Hepatocyte (in vitro differentiated cells): Measurements from ENCODE around the gene FLOT1. TPM values are rescaled to one million over a fixed set of nuclear protein-coding genes. Genes with fewer than 3 reads are reported as not detected.

ENCODE experiments used
- DNase-seq: peaks from one replicate; pipeline ENCODE4 v3.0.0-alpha.2; 2016; ENCODE audit warnings: low spot score
- H2AFZ ChIP-seq: fragments of 200-600 bp; sonication (generic); 2 replicates; pipeline ENCODE4 v1.6.0; 2016; ENCODE audit warnings: antibody characterized with exemption, mild to moderate bottlenecking
- H3K27ac ChIP-seq: fragments of 200-600 bp; sonication (generic); 2 replicates; pipeline ENCODE4 v1.5.1; 2016; ENCODE audit warnings: mild to moderate bottlenecking
- H3K27me3 ChIP-seq: fragments of 200-600 bp; sonication (generic); 2 replicates; pipeline ENCODE4 v1.6.1; 2016
- H3K36me3 ChIP-seq: fragments of 200-600 bp; sonication (generic); replicated peaks from 2 replicates; pipeline ENCODE4 v1.5.1; 2016; ENCODE audit warnings: low read depth; ENCODE audit not compliant: insufficient read depth
- H3K4me1 ChIP-seq: fragments of 200-600 bp; sonication (generic); 2 replicates; pipeline ENCODE4 v1.5.1; 2016; ENCODE audit warnings: mild to moderate bottlenecking, moderate library complexity; ENCODE audit not compliant: insufficient read depth
- H3K4me2 ChIP-seq: fragments of 200-600 bp; sonication (generic); 2 replicates; pipeline ENCODE4 v1.6.0; 2016
- H3K4me3 ChIP-seq: fragments of 200-600 bp; sonication (generic); 2 replicates; pipeline ENCODE4 v1.5.1; 2016; ENCODE audit warnings: mild to moderate bottlenecking
- H3K79me2 ChIP-seq: fragments of 200-600 bp; sonication (generic); 2 replicates; pipeline ENCODE4 v1.6.0; 2017; ENCODE audit warnings: mild to moderate bottlenecking
- H3K9me2 ChIP-seq: fragments of 200-600 bp; sonication (generic); replicated peaks from 2 replicates; pipeline ENCODE4 v1.6.0; 2017; ENCODE audit warnings: mild to moderate bottlenecking; ENCODE audit not compliant: insufficient read depth
- H3K9me3 ChIP-seq: fragments of 200-600 bp; sonication (generic); 2 replicates; pipeline ENCODE4 v1.5.1; 2016; ENCODE audit warnings: low read depth, mild to moderate bottlenecking
- H4K20me1 ChIP-seq: fragments of 200-600 bp; sonication (generic); 2 replicates; pipeline ENCODE4 v1.6.0; 2016; ENCODE audit warnings: mild to moderate bottlenecking; ENCODE audit not compliant: insufficient read depth, poor library complexity, severe bottlenecking
- EZH2 ChIP-seq: fragments of 200-600 bp; sonication (generic); IDR thresholded peaks from 2 replicates; pipeline ENCODE4 v1.6.1; 2016; ENCODE audit warnings: antibody characterized with exemption, mild to moderate bottlenecking, borderline replicate concordance
- EZH2phosphoT487 ChIP-seq: fragments of 200-600 bp; sonication (generic); IDR thresholded peaks from one replicate; pipeline ENCODE4 v1.6.1; 2018; ENCODE audit warnings: antibody characterized with exemption, mild to moderate bottlenecking, low read depth, moderate library complexity; ENCODE audit not compliant: unreplicated experiment, severe bottlenecking
- WGBS: methylation state at CpG from one replicate; pipeline ENCODE4 v1.1.6; 2016; ENCODE audit warnings: low lambda C conversion rate; ENCODE audit errors: missing lambda C conversion rate; 5-methylcytosine and 5-hydroxymethylcytosine counted together
- polyA plus RNA-seq: library from polyadenylated mRNA; unstranded; fragments of >200 nt; fragmentation: Nextera tagmentation; extraction: Ambion mirVana; gene quantifications from 2 replicates; pipeline ENCODE4 v1.2.1, GENCODE V29; 2016
- total RNA-seq: library from RNA; depleted of rRNA; stranded (reverse); fragments of >200 nt; gene quantifications from 2 replicates; pipeline ENCODE4 v1.2.3, GENCODE V29; 2014
- TF ChIP-seq, protein P1 (sequence below): fragments of 200-600 bp; sonication (generic); IDR thresholded peaks from 2 replicates; pipeline ENCODE4 v1.5.1; 2016; ENCODE audit warnings: antibody characterized with exemption, mild to moderate bottlenecking; ENCODE audit not compliant: poor library complexity

The FLOT1 gene
- total and polyA plus RNA-seq, 2 experiments from 2014 or later: 93.5 to 144 TPM

DNA sequence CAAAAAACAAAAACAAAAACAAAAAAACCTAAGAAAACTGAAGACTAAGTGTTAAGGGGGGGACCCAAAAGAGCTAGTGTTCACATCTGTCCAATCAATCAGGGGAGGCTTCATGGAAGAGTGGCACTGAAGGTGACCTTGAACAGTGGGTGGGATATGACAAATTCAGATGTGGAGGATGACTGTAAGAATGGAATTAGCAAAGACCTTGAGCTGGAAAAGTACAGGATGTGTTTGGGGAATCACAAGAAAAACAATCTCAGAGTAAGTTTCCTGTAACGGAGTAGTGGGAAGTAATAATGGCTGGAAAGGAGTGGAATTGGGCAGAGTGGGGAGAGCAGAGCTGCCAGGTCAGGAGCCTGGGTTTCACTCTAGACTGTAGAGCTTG lies 4.8 kb upstream of the FLOT1 start:
- WGBS: 80% methylated on average over 1 of the region's 1 CpG
- TF ChIP-seq, protein P1, sequence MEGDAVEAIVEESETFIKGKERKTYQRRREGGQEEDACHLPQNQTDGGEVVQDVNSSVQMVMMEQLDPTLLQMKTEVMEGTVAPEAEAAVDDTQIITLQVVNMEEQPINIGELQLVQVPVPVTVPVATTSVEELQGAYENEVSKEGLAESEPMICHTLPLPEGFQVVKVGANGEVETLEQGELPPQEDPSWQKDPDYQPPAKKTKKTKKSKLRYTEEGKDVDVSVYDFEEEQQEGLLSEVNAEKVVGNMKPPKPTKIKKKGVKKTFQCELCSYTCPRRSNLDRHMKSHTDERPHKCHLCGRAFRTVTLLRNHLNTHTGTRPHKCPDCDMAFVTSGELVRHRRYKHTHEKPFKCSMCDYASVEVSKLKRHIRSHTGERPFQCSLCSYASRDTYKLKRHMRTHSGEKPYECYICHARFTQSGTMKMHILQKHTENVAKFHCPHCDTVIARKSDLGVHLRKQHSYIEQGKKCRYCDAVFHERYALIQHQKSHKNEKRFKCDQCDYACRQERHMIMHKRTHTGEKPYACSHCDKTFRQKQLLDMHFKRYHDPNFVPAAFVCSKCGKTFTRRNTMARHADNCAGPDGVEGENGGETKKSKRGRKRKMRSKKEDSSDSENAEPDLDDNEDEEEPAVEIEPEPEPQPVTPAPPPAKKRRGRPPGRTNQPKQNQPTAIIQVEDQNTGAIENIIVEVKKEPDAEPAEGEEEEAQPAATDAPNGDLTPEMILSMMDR: no peak
- TF ChIP-seq EZH2 (no peak), EZH2phosphoT487 (no peak)

GRCh38 chr6:30744054-30744805 lies 1.7 kb upstream of the FLOT1 start, which contains the start of gene IER3:
Gene IER3 (minus strand): TSS chr6:30744547. CDS start chr6:30744518, 29 bp downstream.
- Histone ChIP-seq H3K79me2 (peaks cover 42% of the 10 kb centered on the region), H3K9me2 (no peaks in the 10 kb centered on the region), H3K27me3 (no peaks in the 10 kb centered on the region), H3K4me2 (peak within 1 kb of the TSS; percentile 92), H4K20me1 (no peaks in the 10 kb centered on the region), H3K4me1 (peaks cover 27% of the 10 kb centered on the region), H2AFZ (no peak within 1 kb of the TSS), H3K4me3 (peak within 1 kb of the TSS; percentile 91), H3K9me3 (no peaks in the 10 kb centered on the region), H3K27ac (peak within 1 kb of the TSS; percentile 94), H3K36me3 (no peaks in the 10 kb centered on the region)
- TF ChIP-seq EZH2phosphoT487 (no peak), EZH2 (no peak)
- TF ChIP-seq, protein P1: peak; percentile 73
- DNase-seq: peak; percentile 94
- 2% methylated on average over 48 of the region's 54 CpGs for WGBS

More for the DNA sequence above, 4.8 kb upstream of the FLOT1 start:
- no peak for DNase-seq
- Histone ChIP-seq H3K27ac (peak overlapping the region; percentile 91), H2AFZ (no peak overlapping the region), H3K79me2 (peaks cover 12% of the 10 kb centered on the region), H3K27me3 (no peaks in the 10 kb centered on the region), H3K9me3 (no peaks in the 10 kb centered on the region), H3K4me2 (no peak overlapping the region), H3K9me2 (no peaks in the 10 kb centered on the region), H3K4me1 (peaks cover 40% of the 10 kb centered on the region), H3K36me3 (no peaks in the 10 kb centered on the region), H3K4me3 (no peak overlapping the region), H4K20me1 (no peaks in the 10 kb centered on the region)

DNA sequence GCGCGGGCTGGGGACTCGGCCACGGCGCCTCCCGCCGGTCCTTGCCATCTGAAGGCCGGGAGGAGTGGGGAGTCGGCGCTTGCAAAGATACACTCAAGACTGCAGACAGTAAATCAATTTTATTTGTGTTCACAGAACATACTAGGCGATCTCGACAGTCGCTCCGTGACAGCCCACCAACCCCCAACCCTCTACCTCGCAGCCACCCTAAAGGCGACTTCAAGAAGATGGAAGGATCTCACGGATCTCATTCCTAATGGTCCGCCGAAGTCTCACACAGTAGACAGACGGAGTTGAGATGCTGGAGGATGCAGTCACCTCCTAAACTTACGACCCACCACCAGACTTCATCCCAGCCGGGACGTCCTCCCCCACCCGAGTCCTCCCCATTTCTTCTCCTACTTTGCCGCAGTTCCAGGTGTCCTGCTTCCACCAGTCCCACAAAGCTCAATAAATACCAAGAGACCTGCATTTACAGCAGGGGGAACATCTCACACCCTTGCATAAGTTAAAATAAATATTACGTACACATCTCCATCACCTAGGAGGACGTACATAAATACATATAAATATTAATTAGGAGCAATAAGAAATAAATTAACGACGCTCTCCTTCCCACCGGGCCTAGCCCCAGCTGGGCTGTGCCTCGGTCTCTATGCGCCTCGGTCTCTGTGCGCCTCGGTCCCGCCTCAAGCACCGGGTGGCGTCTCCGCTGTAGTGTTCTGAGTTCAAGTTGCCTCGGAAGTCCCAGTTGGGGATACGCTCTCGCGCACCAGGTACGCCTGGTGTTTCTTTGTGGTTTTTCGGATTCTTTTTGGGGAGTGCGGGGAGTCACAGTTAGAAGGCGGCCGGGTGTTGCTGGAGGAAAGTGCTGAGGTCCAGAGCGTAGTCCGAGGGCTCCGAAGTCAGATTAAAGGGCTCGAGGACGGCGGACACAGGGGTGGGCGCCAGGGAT lies 889 bp upstream of the FLOT1 start:
- H2AFZ ChIP-seq: no peak overlapping the region
- no peaks in the 10 kb centered on the region for H3K27me3 ChIP-seq
- peaks cover 50% of the 10 kb centered on the region for H3K79me2 ChIP-seq
- no peaks in the 10 kb centered on the region for H3K9me2 ChIP-seq
- TF ChIP-seq EZH2phosphoT487: no peak
- TF ChIP-seq, protein P1: no peak
- no peak for TF ChIP-seq EZH2
- peak overlapping the region; percentile 94 for H3K27ac ChIP-seq
- H4K20me1 ChIP-seq: no peaks in the 10 kb centered on the region
- no peaks in the 10 kb centered on the region for H3K9me3 ChIP-seq
- H3K4me2 ChIP-seq: peak overlapping the region; percentile 92
- peaks cover 18% of the 10 kb centered on the region for H3K4me1 ChIP-seq
- peak overlapping the region; percentile 91 for H3K4me3 ChIP-seq
- whole genome bisulfite sequencing: 2% methylated on average over 54 of the region's 55 CpGs
- DNase-seq: no peak
- no peaks in the 10 kb centered on the region for H3K36me3 ChIP-seq
